Thyroid gland (tissue), 4 donors: Measurements from ENCODE around the gene PPIP5K1. TPM values are rescaled to one million over a fixed set of nuclear protein-coding genes. Genes with fewer than 3 reads are reported as not detected.

ENCODE experiments used
- DNase-seq, 2 donors: peaks; one replicate each; pipeline ENCODE4 v3.0.0-alpha.2; 2019
- H3K27ac ChIP-seq, 3 donors: fragments of 200-600 bp; sonication (generic); 1 replicate in 2 of 3; 2 replicates in 1 of 3; pipeline ENCODE4 v1.5.1; 2016 to 2019; ENCODE audit warnings: mild to moderate bottlenecking in 1 of 3, moderate library complexity in 1 of 3
- H3K27me3 ChIP-seq: fragments of 200-600 bp; sonication (generic); one replicate; pipeline ENCODE4 v1.5.1; 2019
- H3K36me3 ChIP-seq, 2 donors: fragments of 200-600 bp; sonication (generic); one replicate each; pipeline ENCODE4 v1.5.1; 2016 to 2019
- H3K4me1 ChIP-seq, 2 donors: fragments of 200-600 bp; sonication (generic); one replicate each; pipeline ENCODE4 v1.5.1; 2017 to 2019
- H3K4me3 ChIP-seq, 3 donors: fragments of 200-600 bp; sonication (generic); replicated peaks in 1 of 3; 1 replicate in 2 of 3; 2 replicates in 1 of 3; pipeline ENCODE4 v1.5.1; 2016; ENCODE audit warnings: mild to moderate bottlenecking in 1 of 3
- H3K9me3 ChIP-seq: fragments of 200-600 bp; sonication (generic); one replicate; pipeline ENCODE4 v1.5.1; 2017
- CTCF ChIP-seq, 6 experiments: fragments of 200-600 bp in 3 of 6; fragments of 450-650 bp in 3 of 6; sonication (generic) in 3 of 6; IDR thresholded peaks; one replicate each; pipeline ENCODE4 v1.5.1; 2016 to 2019; ENCODE audit warnings: antibody characterized with exemption in 6 of 6, mild to moderate bottlenecking in 2 of 6, inconsistent platforms in 1 of 6, moderate library complexity in 1 of 6
- POLR2A ChIP-seq, 2 donors: fragments of 450-650 bp; IDR thresholded peaks; one replicate each; pipeline ENCODE4 v1.6.1; 2017; ENCODE audit warnings: antibody characterized with exemption in 2 of 2, mild to moderate bottlenecking in 2 of 2, moderate library complexity in 1 of 2
- WGBS, 2 donors: methylation state at CpG; one replicate each; pipeline ENCODE4 v1.1.5; 2017; 5-methylcytosine and 5-hydroxymethylcytosine counted together
- intact Hi-C: fragments of 100-400 bp; cut with DNase I; formaldehyde crosslinking; loops from one replicate; pipeline ENCODE4 v1.15.1; 2023
- total RNA-seq, 4 donors: library from RNA; depleted of rRNA; stranded (reverse); fragments of >200 nt; gene quantifications; one replicate each; pipeline ENCODE4 v1.2.3, GENCODE V29; 2016

PPIP5K1 gene
- total RNA-seq, 4 donors from 2014 or later = 26.3 to 107 (median 52.3) TPM

GRCh38 chr15:43492673-43493601 is 97.1 kb downstream of the PPIP5K1 start, which contains the start of gene TP53BP1:
TP53BP1 (minus strand) TSS chr15:43493156; CDS start chr15:43493043, 113 bp downstream.
- Histone ChIP-seq H3K4me3 (peak within 1 kb of the TSS; percentile 41 to 95 (median 53)), H3K9me3 (no peaks in the 10 kb centered on the region), H3K27me3 (no peaks in the 10 kb centered on the region), H3K4me1 (peaks cover 11 to 29% of the 10 kb centered on the region in 2 donors), H3K27ac (peak within 1 kb of the TSS; percentile 56 to 71 (median 58)), H3K36me3 (no peaks in the 10 kb centered on the region)
- intact Hi-C loops = no loop called here
- TF ChIP-seq POLR2A (IDR thresholded peaks at IDR 0.05) (peak in 1 of 2 donors; percentile 72), CTCF (IDR thresholded peaks at IDR 0.05) (no peak)
- 0 to 1% methylated on average over 44 to 50 of the region's 54 CpGs for WGBS, 2 donors
- DNase-seq = peak; percentile 97 to 98

GRCh38 chr15:43492266-43492665 is 97.7 kb downstream of the PPIP5K1 start:
- H3K4me1 ChIP-seq = peaks cover 15 to 32% of the 10 kb centered on the region in 2 donors
- intact Hi-C loops = no loop called here
- WGBS, 2 donors = 10% methylated on average over 7 of the region's 7 CpGs
- no peaks in the 10 kb centered on the region for H3K36me3 ChIP-seq
- peak overlapping the region; percentile 56 to 71 (median 58) for H3K27ac ChIP-seq
- H3K4me3 ChIP-seq = peak overlapping the region; percentile 41 to 95 (median 53)
- no peak for DNase-seq
- H3K27me3 ChIP-seq = no peaks in the 10 kb centered on the region
- H3K9me3 ChIP-seq = no peaks in the 10 kb centered on the region
- TF ChIP-seq POLR2A (IDR thresholded peaks at IDR 0.05) (no peak), CTCF (IDR thresholded peaks at IDR 0.05) (no peak)

GRCh38 chr15:43489191-43489590 is 100.8 kb downstream of the PPIP5K1 start:
- Histone ChIP-seq H3K9me3 (no peaks in the 10 kb centered on the region), H3K4me1 (peaks cover 19 to 32% of the 10 kb centered on the region in 2 donors), H3K4me3 (no peak overlapping the region), H3K36me3 (peaks cover 0 to 3% of the 10 kb centered on the region in 2 donors), H3K27ac (no peak overlapping the region), H3K27me3 (no peaks in the 10 kb centered on the region)
- intact Hi-C loops = no loop called here
- TF ChIP-seq CTCF (IDR thresholded peaks at IDR 0.05) (no peak), POLR2A (IDR thresholded peaks at IDR 0.05) (no peak)
- no peak for DNase-seq
- WGBS, 2 donors = 26 to 38% methylated on average over 1 of the region's 1 CpG

GRCh38 chr15:43488790-43489189 is 101.2 kb downstream of the PPIP5K1 start:
- peaks cover 19 to 32% of the 10 kb centered on the region in 2 donors for H3K4me1 ChIP-seq
- H3K9me3 ChIP-seq = no peaks in the 10 kb centered on the region
- no peak overlapping the region for H3K4me3 ChIP-seq
- peaks cover 0 to 3% of the 10 kb centered on the region in 2 donors for H3K36me3 ChIP-seq
- no peak for DNase-seq
- TF ChIP-seq CTCF (IDR thresholded peaks at IDR 0.05) (no peak), POLR2A (IDR thresholded peaks at IDR 0.05) (no peak)
- intact Hi-C loops = no loop called here
- 59 to 70% methylated on average over 3 of the region's 3 CpGs for WGBS, 2 donors
- no peaks in the 10 kb centered on the region for H3K27me3 ChIP-seq
- H3K27ac ChIP-seq = no peak overlapping the region
